KMS-11 (cell line): ENCODE data around the gene LRRC51.

Source experiments
- H2AFZ ChIP-seq: fragments of 200-600 bp; sonication (generic); 2 replicates; pipeline ENCODE4 v1.6.1; 2016; ENCODE audit warnings: antibody characterized with exemption, mixed run types, low read depth
- H3K27ac ChIP-seq: fragments of 200-600 bp; sonication (generic); 2 replicates; pipeline ENCODE4 v1.6.1; 2016; ENCODE audit warnings: mild to moderate bottlenecking, mixed run types
- H3K27me3 ChIP-seq: fragments of 200-600 bp; sonication (generic); 2 replicates; pipeline ENCODE4 v1.6.1; 2017; ENCODE audit warnings: mild to moderate bottlenecking, low read depth, mixed run types, moderate library complexity; ENCODE audit not compliant: insufficient read depth
- H3K36me3 ChIP-seq: fragments of 200-600 bp; sonication (generic); 2 replicates; pipeline ENCODE4 v1.6.1; 2017; ENCODE audit warnings: mild to moderate bottlenecking, mixed run types; ENCODE audit not compliant: insufficient read depth
- H3K4me1 ChIP-seq: fragments of 200-600 bp; sonication (generic); 2 replicates; pipeline ENCODE4 v1.6.1; 2016; ENCODE audit warnings: mild to moderate bottlenecking, low read depth, mixed run types; ENCODE audit not compliant: poor library complexity, severe bottlenecking
- H3K4me2 ChIP-seq: fragments of 200-600 bp; sonication (generic); 2 replicates; pipeline ENCODE4 v1.7.0; 2016; ENCODE audit warnings: mild to moderate bottlenecking, mixed run types
- H3K4me3 ChIP-seq: fragments of 200-600 bp; sonication (generic); IDR thresholded peaks from 2 replicates; pipeline ENCODE4 v1.6.1; 2017; ENCODE audit warnings: low read depth, low read length, mixed read lengths; ENCODE audit not compliant: insufficient read depth
- H3K79me2 ChIP-seq: fragments of 200-600 bp; sonication (generic); 2 replicates; pipeline ENCODE4 v1.6.1; 2016; ENCODE audit warnings: low read depth, mixed run types; ENCODE audit not compliant: insufficient read depth
- H3K9ac ChIP-seq: fragments of 200-600 bp; sonication (generic); 2 replicates; pipeline ENCODE4 v1.6.1; 2016; ENCODE audit warnings: mild to moderate bottlenecking, mixed run types
- H4K20me1 ChIP-seq: fragments of 200-600 bp; sonication (generic); 2 replicates; pipeline ENCODE4 v1.6.1; 2016; ENCODE audit warnings: mild to moderate bottlenecking, mixed run types; ENCODE audit not compliant: insufficient read depth
- TF ChIP-seq, protein P1 (sequence below): fragments of 200-600 bp; sonication (generic); conservative IDR thresholded peaks from 2 replicates; pipeline ENCODE4 v1.6.1; 2017; ENCODE audit warnings: low read depth, mild to moderate bottlenecking, antibody characterized with exemption, low read length, moderate library complexity, mixed read lengths

The LRRC51 gene

DNA sequence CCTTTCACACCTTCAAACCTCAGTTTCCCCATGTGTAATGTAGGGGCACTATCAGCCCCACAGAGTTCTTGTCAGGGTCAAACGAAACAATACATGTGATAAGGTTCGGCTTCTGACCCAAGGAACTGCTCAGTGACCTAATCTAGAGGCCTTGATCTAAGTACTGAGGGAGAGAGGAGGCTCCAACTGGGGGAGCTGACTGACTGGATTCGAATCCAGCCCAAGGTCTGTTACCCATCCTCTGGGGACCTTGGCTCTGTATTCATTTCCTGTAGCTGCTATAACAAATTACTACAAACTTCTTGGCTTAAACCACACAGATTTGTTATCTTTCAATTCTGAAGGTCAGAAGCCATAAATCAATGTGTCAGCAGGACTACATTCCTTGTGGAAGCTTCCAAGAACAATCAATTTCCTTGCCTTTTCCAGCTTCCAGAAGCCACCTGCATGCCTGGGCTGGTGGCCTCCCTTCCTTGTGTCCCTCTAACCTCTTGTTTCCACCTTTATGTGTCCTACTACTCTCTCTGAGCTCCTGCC is 42.5 kb downstream of the LRRC51 start:
- Histone ChIP-seq H3K4me2 (no peak overlapping the region), H2AFZ (no peak overlapping the region), H3K4me1 (no peaks in the 10 kb centered on the region), H3K9ac (no peak overlapping the region), H3K4me3 (no peak overlapping the region), H4K20me1 (no peaks in the 10 kb centered on the region), H3K27ac (no peak overlapping the region), H3K36me3 (no peaks in the 10 kb centered on the region), H3K27me3 (no peaks in the 10 kb centered on the region), H3K79me2 (no peaks in the 10 kb centered on the region)
- TF ChIP-seq, protein P1, sequence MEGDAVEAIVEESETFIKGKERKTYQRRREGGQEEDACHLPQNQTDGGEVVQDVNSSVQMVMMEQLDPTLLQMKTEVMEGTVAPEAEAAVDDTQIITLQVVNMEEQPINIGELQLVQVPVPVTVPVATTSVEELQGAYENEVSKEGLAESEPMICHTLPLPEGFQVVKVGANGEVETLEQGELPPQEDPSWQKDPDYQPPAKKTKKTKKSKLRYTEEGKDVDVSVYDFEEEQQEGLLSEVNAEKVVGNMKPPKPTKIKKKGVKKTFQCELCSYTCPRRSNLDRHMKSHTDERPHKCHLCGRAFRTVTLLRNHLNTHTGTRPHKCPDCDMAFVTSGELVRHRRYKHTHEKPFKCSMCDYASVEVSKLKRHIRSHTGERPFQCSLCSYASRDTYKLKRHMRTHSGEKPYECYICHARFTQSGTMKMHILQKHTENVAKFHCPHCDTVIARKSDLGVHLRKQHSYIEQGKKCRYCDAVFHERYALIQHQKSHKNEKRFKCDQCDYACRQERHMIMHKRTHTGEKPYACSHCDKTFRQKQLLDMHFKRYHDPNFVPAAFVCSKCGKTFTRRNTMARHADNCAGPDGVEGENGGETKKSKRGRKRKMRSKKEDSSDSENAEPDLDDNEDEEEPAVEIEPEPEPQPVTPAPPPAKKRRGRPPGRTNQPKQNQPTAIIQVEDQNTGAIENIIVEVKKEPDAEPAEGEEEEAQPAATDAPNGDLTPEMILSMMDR, result no peak

DNA sequence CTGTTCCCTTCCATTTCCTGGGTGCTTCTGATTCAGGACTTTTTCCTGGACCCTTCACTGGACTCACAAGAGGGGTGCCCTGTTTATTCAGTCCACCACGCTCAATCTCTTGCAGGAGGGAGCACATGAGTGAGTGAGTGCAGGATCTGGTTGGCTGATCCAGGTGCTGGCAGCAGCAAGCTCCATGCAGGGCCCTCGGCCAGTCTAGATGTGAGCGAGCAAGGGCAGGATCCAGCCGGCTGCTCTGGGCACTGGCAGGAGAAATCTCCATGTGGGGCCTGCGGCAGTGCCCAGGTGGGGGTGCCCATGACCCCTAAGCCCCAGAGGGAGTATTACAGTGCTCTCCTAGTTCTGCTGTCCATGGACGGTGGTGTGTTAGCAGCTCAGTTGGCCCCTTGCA is 43.4 kb downstream of the LRRC51 start:
- Histone ChIP-seq H3K4me3 (no peak overlapping the region), H3K9ac (no peak overlapping the region), H3K4me2 (no peak overlapping the region), H2AFZ (no peak overlapping the region), H3K36me3 (no peaks in the 10 kb centered on the region), H3K4me1 (no peaks in the 10 kb centered on the region), H4K20me1 (no peaks in the 10 kb centered on the region), H3K27ac (no peak overlapping the region), H3K27me3 (no peaks in the 10 kb centered on the region), H3K79me2 (no peaks in the 10 kb centered on the region)
- TF ChIP-seq, protein P1, result no peak

DNA sequence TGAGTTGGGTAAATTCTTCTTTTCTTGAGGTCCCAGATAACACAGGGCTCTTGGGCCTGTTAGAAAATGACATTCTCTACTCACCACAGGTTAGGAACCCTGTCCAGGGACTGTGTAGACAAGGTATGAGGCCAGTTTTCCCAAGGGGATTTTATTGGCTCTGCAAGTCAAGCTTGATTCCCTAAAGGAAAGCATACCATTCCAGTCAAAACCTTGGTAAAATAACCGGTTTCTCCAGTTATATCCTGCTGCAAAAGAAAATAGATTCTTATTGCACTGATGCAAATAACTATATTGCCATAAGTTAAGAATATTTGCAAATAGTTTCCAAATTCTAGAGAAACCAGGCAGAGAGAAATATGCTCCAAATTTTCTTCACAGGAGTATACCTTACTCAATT is 45.3 kb downstream of the LRRC51 start:
- H3K9ac ChIP-seq, result no peak overlapping the region
- H2AFZ ChIP-seq, result no peak overlapping the region
- no peaks in the 10 kb centered on the region for H3K4me1 ChIP-seq
- no peaks in the 10 kb centered on the region for H3K36me3 ChIP-seq
- H3K4me2 ChIP-seq, result no peak overlapping the region
- H3K4me3 ChIP-seq, result no peak overlapping the region
- H3K79me2 ChIP-seq, result no peaks in the 10 kb centered on the region
- TF ChIP-seq, protein P1, result no peak
- no peak overlapping the region for H3K27ac ChIP-seq
- no peaks in the 10 kb centered on the region for H4K20me1 ChIP-seq
- no peaks in the 10 kb centered on the region for H3K27me3 ChIP-seq

DNA sequence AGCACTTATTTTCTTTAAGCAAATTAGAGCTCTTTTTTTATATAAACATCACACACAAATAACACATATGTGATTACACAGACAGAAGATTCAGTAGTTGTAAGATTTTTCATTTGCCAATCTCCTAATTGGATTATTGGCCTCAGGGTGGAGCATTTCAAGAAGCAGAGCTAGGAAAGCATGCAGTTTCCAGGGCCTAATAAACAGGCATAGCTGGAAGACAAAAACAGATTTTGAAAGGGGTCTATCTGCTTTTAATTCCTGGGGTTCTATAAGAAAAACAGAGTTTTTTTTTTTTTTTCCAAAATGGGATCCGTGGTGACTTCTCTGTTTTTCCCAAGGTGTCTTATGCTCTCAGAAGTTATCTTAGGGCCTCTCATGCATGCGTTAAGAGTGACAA is 47.3 kb downstream of the LRRC51 start:
- H3K4me2 ChIP-seq, result no peak overlapping the region
- no peak overlapping the region for H3K4me3 ChIP-seq
- H3K9ac ChIP-seq, result no peak overlapping the region
- H2AFZ ChIP-seq, result no peak overlapping the region
- TF ChIP-seq, protein P1, result no peak
- no peaks in the 10 kb centered on the region for H4K20me1 ChIP-seq
- H3K27me3 ChIP-seq, result no peaks in the 10 kb centered on the region
- H3K4me1 ChIP-seq, result no peaks in the 10 kb centered on the region
- no peaks in the 10 kb centered on the region for H3K79me2 ChIP-seq
- H3K27ac ChIP-seq, result no peak overlapping the region
- H3K36me3 ChIP-seq, result no peaks in the 10 kb centered on the region

DNA sequence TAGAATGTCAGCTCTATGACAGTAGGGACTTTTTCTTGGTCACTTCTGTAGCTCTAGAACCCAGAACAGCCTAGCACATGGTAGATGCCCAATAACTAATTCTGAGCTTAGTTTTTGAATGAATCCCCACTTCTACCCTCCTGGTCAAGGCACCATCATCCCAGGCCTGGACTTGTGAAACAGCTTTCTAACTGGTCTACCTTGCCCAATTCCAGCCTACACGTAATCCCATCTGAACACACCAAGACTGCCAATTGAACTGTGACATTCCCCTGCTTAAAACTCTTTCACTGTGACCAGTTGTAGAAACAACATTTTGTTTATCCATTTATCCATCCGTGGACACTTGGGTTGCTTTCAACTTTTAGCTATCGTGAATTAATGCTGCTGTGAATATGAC is 48.7 kb downstream of the LRRC51 start:
- no peaks in the 10 kb centered on the region for H3K27me3 ChIP-seq
- H3K4me3 ChIP-seq, result no peak overlapping the region
- H3K9ac ChIP-seq, result no peak overlapping the region
- no peak overlapping the region for H2AFZ ChIP-seq
- H3K36me3 ChIP-seq, result no peaks in the 10 kb centered on the region
- H3K27ac ChIP-seq, result no peak overlapping the region
- H3K79me2 ChIP-seq, result no peaks in the 10 kb centered on the region
- H4K20me1 ChIP-seq, result no peaks in the 10 kb centered on the region
- no peaks in the 10 kb centered on the region for H3K4me1 ChIP-seq
- TF ChIP-seq, protein P1, result no peak
- H3K4me2 ChIP-seq, result no peak overlapping the region
